ENCODE results near the gene SPATA33.
"Not testable (repeated sequence)": the region's sequence is repeated elsewhere in the genome, so short reads cannot be mapped to it uniquely, and the experiment has no call there.

SPATA33 gene

DNA sequence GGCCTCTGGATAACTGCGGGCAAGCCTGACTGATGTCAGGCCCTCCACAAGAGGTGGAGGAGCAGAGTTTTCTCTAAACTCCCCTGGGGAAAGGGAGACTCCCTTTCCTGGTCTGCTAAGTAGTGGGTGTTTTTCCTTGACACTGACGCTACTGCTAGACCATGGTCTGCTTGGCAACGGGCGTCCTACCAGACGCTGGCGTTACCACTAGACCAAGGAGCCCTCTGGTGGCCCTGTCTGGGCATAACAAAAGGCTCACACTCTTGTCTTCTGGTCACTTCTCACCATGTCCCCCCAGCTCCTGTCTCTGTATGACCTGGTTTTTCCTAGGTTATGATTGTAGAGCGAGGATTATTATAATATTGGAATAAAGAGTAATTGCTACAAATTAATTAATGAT lies 9.4 kb downstream of the SPATA33 start:
- DNase-seq, result not testable (repeated sequence)

DNA sequence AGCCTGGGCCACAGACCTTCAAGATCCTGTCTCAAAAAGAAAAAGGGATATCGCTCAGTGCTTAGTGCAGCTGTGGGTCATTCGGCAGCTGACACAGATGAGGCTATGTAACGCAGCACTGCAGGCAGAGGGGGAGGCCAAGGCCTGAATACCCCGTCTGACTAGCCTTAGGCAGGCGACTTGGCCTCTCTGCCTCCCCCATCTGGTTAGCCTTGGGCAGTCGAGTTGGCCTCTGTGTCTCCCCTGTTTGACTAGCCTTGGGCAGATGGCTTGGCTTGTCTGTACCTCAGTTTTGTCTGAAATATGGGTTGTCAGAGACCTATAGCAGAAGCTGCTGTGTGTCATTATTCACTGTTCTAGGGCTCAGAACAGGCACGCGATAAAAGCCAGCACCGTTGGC lies 10.0 kb downstream of the SPATA33 start:
- DNase-seq, result no peak

DNA sequence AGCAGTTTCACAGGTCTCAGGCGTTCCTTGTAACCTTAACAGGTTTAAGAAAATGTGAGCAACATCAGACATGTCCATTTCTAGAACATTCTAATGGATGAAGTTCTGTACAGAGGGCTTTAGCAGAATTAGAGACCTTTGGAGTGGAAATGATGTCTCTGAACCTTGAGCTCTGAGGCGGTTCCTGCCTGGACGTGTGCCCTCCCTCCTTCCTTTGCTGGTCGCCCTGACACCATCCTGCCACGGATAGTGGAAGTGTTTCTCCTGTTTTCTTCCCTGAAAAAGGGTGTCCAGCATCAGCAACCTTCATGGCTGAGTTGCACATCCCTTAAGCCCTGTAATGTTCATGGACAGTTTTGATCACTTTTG lies 11.1 kb downstream of the SPATA33 start:
- no peak for DNase-seq

- DNase-seq, result no peak
Observed at GRCh38 chr16:89669755-89670154, 12.1 kb downstream of the SPATA33 start.

GRCh38 chr16:89670496-89671431 lies 13.1 kb downstream of the SPATA33 start:
- no peak for DNase-seq

GRCh38 chr16:89671565-89671964 lies 13.9 kb downstream of the SPATA33 start:
- DNase-seq, result not testable (repeated sequence)

GRCh38 chr16:89672177-89672941 lies 14.7 kb downstream of the SPATA33 start:
- no peak for DNase-seq

GRCh38 chr16:89678258-89678657 lies 20.6 kb downstream of the SPATA33 start:
- no peak for DNase-seq

DNA sequence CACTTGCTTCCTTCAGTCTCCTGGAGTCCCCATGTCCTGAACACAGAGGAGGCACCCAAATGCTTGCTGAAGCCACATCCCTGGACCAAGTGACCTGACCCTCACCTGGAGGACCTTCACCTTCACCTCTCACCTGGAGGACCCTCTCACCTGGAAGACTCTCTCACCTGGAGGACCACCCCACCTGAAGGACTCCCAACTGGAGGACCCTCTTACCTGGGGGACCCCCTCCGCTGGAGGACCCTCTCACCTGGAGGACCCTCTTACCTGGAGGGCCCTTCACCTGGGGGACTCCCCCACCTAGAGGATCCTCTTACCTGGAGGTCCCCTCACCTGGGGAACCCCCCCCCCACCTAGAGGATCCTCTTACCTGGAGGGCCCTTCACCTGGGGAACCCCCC lies 28.3 kb downstream of the SPATA33 start:
- DNase-seq, result no peak

- peak; percentile 77 for DNase-seq
Observed at GRCh38 chr16:89686520-89687091, 29.0 kb downstream of the SPATA33 start, which contains the start of gene CDK10. Gene CDK10, plus strand, starts transcription at chr16:89686689. Its CDS starts 22 bp downstream, at chr16:89686711.

DNA sequence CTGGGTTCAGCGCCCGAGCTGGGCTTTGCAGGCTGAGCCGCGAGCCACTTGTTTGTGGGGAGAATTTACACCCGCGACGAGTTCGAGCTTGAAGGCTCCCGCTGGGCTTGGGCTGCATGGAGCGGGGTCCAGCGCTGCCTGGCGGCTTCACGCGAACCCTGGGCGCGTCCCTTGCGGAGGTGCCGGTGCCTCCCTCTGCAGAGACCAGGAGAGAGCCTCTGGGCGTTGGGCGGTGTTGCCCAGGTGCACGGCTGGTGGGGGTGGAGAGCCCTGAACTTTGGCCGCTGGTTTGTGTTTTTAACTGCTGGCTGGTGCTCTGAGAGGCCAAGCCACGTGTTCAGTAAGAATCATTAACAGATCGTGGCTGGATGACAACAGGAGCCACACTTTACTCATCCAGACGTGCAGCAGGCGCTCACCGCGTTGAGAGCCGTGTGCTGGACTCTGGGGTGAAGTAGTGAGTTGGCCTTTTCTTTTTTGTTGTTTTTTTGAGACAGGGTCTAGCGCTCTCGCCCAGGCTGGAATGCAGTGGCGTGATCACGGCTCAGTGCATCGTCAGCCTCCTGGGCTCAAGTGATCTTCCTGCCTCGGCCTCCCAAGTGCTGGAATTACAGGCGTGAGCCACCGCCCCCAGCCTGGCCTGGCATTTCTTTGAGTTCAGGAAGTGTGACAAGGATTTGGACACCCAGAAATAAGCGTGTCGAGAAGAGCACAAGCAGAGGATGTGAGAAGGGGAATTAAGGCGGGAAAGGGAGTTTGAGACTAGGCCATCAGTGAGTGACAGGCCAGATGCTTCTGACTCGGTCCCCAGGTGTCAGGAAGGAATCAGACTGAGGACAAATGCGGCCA lies 29.7 kb downstream of the SPATA33 start:
- DNase-seq, result no peak

DNA sequence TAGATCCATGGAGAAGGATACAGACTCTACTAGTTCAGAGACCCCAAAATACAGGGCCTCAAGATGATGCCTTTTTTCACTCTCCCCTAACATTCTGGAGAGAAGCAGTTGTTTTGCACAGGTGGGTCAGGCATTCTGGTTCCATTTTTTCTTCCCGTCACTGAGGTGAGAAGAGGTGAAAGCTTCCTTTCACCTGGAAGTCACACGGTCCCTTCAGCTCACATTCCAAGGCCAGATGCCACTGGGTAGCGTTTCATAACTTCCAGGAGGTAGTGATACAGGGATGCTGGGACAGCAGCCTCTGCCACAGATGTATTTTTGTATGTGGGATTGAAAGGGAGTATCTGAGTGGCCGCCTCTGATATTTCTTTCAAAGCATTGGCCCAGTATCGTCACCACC lies 30.8 kb downstream of the SPATA33 start:
- DNase-seq, result no peak

GRCh38 chr16:89689142-89689541 lies 31.5 kb downstream of the SPATA33 start:
- no peak for DNase-seq

GRCh38 chr16:89689621-89690020 lies 32.0 kb downstream of the SPATA33 start:
- not testable (repeated sequence) for DNase-seq

DNA sequence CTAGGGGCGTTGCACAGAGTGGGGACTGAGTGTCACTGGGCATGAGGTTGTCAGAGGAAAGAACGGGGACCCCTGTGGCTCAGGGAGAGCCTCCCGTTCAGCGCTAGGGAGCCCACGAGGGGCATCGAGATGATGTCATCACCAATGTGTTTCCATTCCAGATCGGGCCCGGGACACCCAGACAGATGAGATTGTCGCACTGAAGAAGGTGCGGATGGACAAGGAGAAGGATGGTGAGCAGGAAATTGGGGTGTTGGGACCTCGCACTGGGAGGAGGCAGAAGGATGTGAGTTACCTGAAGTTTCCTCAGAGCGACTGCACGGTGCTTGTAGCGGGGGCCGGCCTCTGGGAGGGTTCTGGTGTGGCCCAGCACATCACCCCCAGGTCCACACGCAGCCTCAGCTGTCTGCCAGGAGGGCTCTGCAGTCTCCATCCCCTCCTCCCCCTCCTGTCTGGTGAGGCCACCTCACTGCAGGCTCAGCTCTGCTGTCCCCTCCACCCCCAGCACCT lies 32.8 kb downstream of the SPATA33 start:
- DNase-seq, result no peak

- no peak for DNase-seq
Observed at GRCh38 chr16:89691231-89691985, 33.8 kb downstream of the SPATA33 start.

- no peak for DNase-seq
Observed at GRCh38 chr16:89691986-89692569, 34.4 kb downstream of the SPATA33 start.

DNA sequence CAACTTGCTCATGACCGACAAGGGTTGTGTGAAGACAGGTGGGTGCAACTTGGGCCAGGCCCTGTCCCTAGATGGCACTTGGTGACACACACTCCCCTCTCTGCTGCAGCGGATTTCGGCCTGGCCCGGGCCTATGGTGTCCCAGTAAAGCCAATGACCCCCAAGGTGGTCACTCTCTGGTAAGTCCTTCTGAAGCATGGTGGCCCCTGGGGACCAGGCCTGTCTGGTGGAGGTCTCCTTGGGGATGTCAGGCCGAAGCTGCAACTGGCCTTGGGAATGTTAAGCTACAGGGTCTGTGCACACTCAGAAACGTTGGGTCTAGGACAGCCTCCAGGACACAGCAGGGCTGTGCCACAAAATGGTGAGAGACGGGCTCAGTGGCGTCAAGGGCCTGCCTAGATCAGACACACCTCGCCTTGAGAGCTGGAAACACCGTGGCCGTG lies 35.7 kb downstream of the SPATA33 start:
- no peak for DNase-seq

DNA sequence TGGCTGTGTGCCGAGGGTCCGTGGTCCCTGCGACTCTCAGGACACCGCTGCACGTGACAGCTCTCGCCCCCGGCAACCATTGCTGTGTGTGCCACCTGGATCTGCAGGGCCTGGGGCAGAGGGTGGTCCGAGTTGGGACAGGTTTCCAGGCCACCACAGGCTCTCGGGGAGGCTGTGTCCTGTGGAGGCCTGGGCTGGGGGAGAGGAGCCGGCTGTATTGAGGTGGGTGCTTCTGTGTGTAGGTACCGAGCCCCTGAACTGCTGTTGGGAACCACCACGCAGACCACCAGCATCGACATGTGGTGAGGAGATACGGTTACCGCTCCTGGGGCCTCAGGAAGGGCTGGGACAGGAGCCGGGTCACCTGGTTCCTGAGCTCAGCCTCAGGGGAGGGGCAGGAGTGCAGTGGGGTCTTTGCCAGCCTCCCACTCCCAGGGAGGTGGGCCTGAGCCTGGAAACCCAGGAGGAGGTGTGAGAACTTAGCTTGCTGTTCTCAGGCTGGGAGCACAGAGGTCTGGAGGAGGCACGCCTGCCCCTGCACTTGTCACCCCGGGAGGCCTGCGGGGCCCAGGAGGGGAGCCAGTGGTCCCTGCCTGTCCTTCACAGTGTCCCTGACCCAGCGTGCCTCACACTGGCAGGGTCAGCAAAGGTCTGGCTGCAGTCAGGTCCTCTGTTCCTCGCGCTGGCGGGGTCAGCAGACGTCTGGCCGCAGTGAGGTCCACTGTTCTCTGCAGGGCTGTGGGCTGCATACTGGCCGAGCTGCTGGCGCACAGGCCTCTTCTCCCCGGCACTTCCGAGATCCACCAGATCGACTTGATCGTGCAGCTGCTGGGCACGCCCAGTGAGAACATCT lies 36.5 kb downstream of the SPATA33 start:
- no peak for DNase-seq

GRCh38 chr16:89694784-89695085 lies 37.1 kb downstream of the SPATA33 start:
- not testable (repeated sequence) for DNase-seq

Data from stimulated activated naive CD4-positive, alpha-beta T cell treated with Interleukin-2 at 50 U/mL for 16 hours (primary cell).